ENCODE data around the gene LRRC53. TPM values are rescaled to one million over a fixed set of nuclear protein-coding genes. Genes with fewer than 3 reads are reported as not detected.

The LRRC53 gene
- polyA plus RNA-seq, 1 of the 3 experiments (the other 2 are of a cell fraction): not detected

- TF ChIP-seq FOXM1 (IDR thresholded peaks at IDR 0.05; ENCODE audit: low read depth) (no peak), RFX5 (IDR thresholded peaks at IDR 0.05; ENCODE audit: low read length) (no peak), NFIC (IDR thresholded peaks at IDR 0.05; ENCODE audit: borderline replicate concordance) (no peak), RAD21 (IDR thresholded peaks at IDR 0.05; ENCODE audit: low read length) (peak; percentile 89), PBX3 (IDR thresholded peaks at IDR 0.05) (no peak), FOXJ3 (CRISPR knock-in tag; IDR thresholded peaks at IDR 0.05) (no peak), GABPA (IDR thresholded peaks at IDR 0.05; ENCODE audit: low read depth) (no peak)
Observed at GRCh38 chr1:74468982-74469603, 43.3 kb downstream of the LRRC53 start (continued).

- 54% methylated on average over 3 of the region's 3 CpGs for WGBS (ENCODE audit: low lambda C conversion rate)
- POLR2A ChIA-PET: no interaction called here
- Histone ChIP-seq H3K4me2 (no peak overlapping the region), H3K9ac (no peak overlapping the region), H3K4me3 (ENCODE audit: low read depth in 2 of 2, low read length in 1 of 2) (no peak overlapping the region), H3K27me3 (ENCODE audit: insufficient read depth) (no peaks in the 10 kb centered on the region), H2AFZ (ENCODE audit: low read depth) (no peak overlapping the region), H3K36me3 (replicated peaks in 1 of 2; ENCODE audit: control insufficient read depth in 1 of 2, insufficient read depth in 2 of 2, low read length in 1 of 2) (no peaks in the 10 kb centered on the region), H3K4me1 (ENCODE audit: control insufficient read depth in 1 of 2, insufficient read depth in 2 of 2, low read depth in 1 of 2, low read length in 1 of 2) (no peaks in the 10 kb centered on the region), H3K9me3 (no peaks in the 10 kb centered on the region), H3K9me2 (no peaks in the 10 kb centered on the region), H3K27ac (ENCODE audit: low read depth in 2 of 2, low read length in 1 of 2) (no peak overlapping the region), H3K79me2 (ENCODE audit: insufficient read depth) (no peaks in the 10 kb centered on the region), H3F3A (replicated peaks; ENCODE audit: insufficient read depth) (no peaks in the 10 kb centered on the region), H4K20me1 (ENCODE audit: insufficient read depth) (no peaks in the 10 kb centered on the region)
- DNase-seq: no peak
- CTCF ChIA-PET: interaction anchor here (0.8 to 3.5 kb wide), 22 partner anchors 10 to 1457 kb away, joined by 3 to 22 read pairs (median 6); no protein-coding TSS in a partner anchor
- no peak for TF ChIP-seq IRF3 (IDR thresholded peaks at IDR 0.05; ENCODE audit: low read depth, low read length)
- TF ChIP-seq TEAD4 (IDR thresholded peaks at IDR 0.05; ENCODE audit: borderline replicate concordance, insufficient read depth): no peak
- no peak for TF ChIP-seq SIN3A (IDR thresholded peaks at IDR 0.05; ENCODE audit: borderline replicate concordance, low read depth, low read length)
- TF ChIP-seq POLR2AphosphoS5 (IDR thresholded peaks at IDR 0.05; ENCODE audit: low read depth, low read length): no peak
- no peak for TF ChIP-seq JUND (IDR thresholded peaks at IDR 0.05)
- no peak for TF ChIP-seq MEF2A (IDR thresholded peaks at IDR 0.05; ENCODE audit: borderline replicate concordance, low read depth)
- no peak for TF ChIP-seq YY1 (IDR thresholded peaks at IDR 0.05; ENCODE audit: low read depth)
- no peak for TF ChIP-seq EP300 (IDR thresholded peaks at IDR 0.05; ENCODE audit: borderline replicate concordance in 1 of 2, low read depth in 1 of 2, low read length in 1 of 2)
- TF ChIP-seq CHD2 (IDR thresholded peaks at IDR 0.05; ENCODE audit: low read length, partially characterized antibody): no peak
- no peak for TF ChIP-seq NFIC (IDR thresholded peaks at IDR 0.05; ENCODE audit: borderline replicate concordance)
- no peak for TF ChIP-seq USF2 (IDR thresholded peaks at IDR 0.05; ENCODE audit: borderline replicate concordance, low read depth, low read length)
- TF ChIP-seq RAD21 (IDR thresholded peaks at IDR 0.05; ENCODE audit: low read length): no peak
- TF ChIP-seq CTCF (IDR thresholded peaks at IDR 0.05): no peak
- no peak for TF ChIP-seq GABPA (IDR thresholded peaks at IDR 0.05; ENCODE audit: low read depth)
- TF ChIP-seq TCF12 (IDR thresholded peaks at IDR 0.05): no peak
- no peak for TF ChIP-seq FOXM1 (IDR thresholded peaks at IDR 0.05; ENCODE audit: low read depth)
- no peak for TF ChIP-seq MAX (IDR thresholded peaks at IDR 0.05; ENCODE audit: low read depth)
Observed at GRCh38 chr1:74467786-74468377, 44.5 kb downstream of the LRRC53 start.
